Smooth muscle cell (in vitro differentiated cells): ENCODE results near the gene KIF6. TPM values are rescaled to one million over a fixed set of nuclear protein-coding genes. Genes with fewer than 3 reads are reported as not detected.
A peak's percentile ranks its signal among the peaks of the same experiment; 100 is the strongest.

Source experiments
- DNase-seq: peaks from one replicate; lab custom pipeline; 2025; ENCODE audit not compliant: unreplicated experiment; lab: John Stamatoyannopoulos, UW
- H2AFZ ChIP-seq: fragments of 200-600 bp; sonication (generic); 2 replicates; pipeline ENCODE4 v1.6.0; 2016; ENCODE audit warnings: antibody characterized with exemption, low read depth, mild to moderate bottlenecking
- H3F3A ChIP-seq: fragments of 200-600 bp; sonication (generic); 2 replicates; pipeline ENCODE4 v1.6.0; 2017; ENCODE audit warnings: antibody characterized with exemption, low read depth
- H3K27ac ChIP-seq: fragments of 200-600 bp; sonication (generic); 2 replicates; pipeline ENCODE4 v1.5.1; 2016; ENCODE audit warnings: low read depth, mild to moderate bottlenecking
- H3K27me3 ChIP-seq: fragments of 200-600 bp; sonication (generic); 2 replicates; pipeline ENCODE4 v1.6.1; 2016; ENCODE audit warnings: low read depth, mild to moderate bottlenecking
- H3K36me3 ChIP-seq: fragments of 200-600 bp; sonication (generic); 2 replicates; pipeline ENCODE4 v1.5.1; 2016; ENCODE audit warnings: low read depth
- H3K4me1 ChIP-seq: fragments of 200-600 bp; sonication (generic); 2 replicates; pipeline ENCODE4 v1.5.1; 2016; ENCODE audit warnings: low read depth
- H3K4me2 ChIP-seq: fragments of 200-600 bp; sonication (generic); 2 replicates; pipeline ENCODE4 v1.6.0; 2016; ENCODE audit warnings: mild to moderate bottlenecking
- H3K4me3 ChIP-seq: fragments of 200-600 bp; sonication (generic); 2 replicates; pipeline ENCODE4 v1.5.1; 2016; ENCODE audit warnings: mild to moderate bottlenecking
- H3K79me2 ChIP-seq: fragments of 200-600 bp; sonication (generic); 2 replicates; pipeline ENCODE4 v1.6.0; 2016; ENCODE audit warnings: low read depth, mild to moderate bottlenecking
- H3K9ac ChIP-seq: fragments of 200-600 bp; sonication (generic); 2 replicates; pipeline ENCODE4 v1.6.0; 2016; ENCODE audit warnings: low read depth
- H3K9me3 ChIP-seq: fragments of 200-600 bp; sonication (generic); replicated peaks from 2 replicates; pipeline ENCODE4 v1.5.1; 2016; ENCODE audit warnings: low read depth
- H4K20me1 ChIP-seq: fragments of 200-600 bp; sonication (generic); 2 replicates; pipeline ENCODE4 v1.6.0; 2016; ENCODE audit warnings: low read depth
- WGBS: methylation state at CpG from one replicate; pipeline ENCODE4 v1.1.7; 2016; ENCODE audit warnings: low lambda C conversion rate; 5-methylcytosine and 5-hydroxymethylcytosine counted together
- polyA plus RNA-seq: library from polyadenylated mRNA; unstranded; fragments of >200 nt; fragmentation: Nextera tagmentation; extraction: Ambion mirVana; gene quantifications from 2 replicates; pipeline ENCODE4 v1.2.1, GENCODE V29; 2016
- total RNA-seq: library from RNA; depleted of rRNA; stranded (reverse); fragments of >200 nt; gene quantifications from 2 replicates; pipeline ENCODE4 v1.2.3, GENCODE V29; 2014
- TF ChIP-seq, protein P1 (sequence below): fragments of 200-600 bp; sonication (generic); IDR thresholded peaks from 2 replicates; pipeline ENCODE4 v1.5.1; 2017; ENCODE audit warnings: borderline replicate concordance, mild to moderate bottlenecking, antibody characterized with exemption; ENCODE audit not compliant: insufficient read depth, poor library complexity, severe bottlenecking

The KIF6 gene
- total and polyA plus RNA-seq, 2 experiments from 2014 or later: 1.1 to 1.5 TPM

DNA sequence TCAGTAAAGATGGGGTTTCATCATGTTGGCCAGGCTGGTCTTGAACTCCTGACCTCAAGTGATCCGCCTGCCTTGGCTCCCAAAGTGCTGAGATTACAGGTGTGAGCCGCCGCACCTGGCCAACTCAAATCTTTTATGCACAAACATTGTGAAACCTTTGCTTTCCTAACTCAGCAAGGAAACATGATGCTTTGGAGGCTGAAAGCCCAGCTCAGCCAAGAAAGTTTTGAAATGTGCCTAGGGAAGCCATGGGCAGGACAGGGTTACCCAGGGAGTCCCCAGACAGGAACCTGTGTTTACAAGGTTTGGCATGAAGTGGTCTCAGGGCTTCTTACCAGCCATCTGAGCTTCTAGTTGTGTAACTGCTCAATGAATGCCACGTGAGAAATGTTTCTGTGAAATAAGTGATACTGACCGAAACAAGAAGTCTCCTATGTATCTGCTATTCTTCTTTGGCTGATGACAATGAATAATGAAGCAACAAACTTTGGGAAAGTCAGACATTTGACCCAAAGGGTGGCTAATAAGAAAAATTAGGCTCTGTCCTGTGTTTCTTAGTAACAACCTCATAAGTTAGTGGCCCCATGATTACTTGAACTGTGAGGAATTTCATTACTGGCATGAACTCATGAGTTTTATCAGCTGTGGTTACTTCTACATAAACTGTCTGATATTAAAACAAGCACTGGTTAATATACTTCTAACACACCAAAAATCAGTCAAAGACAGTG lies 163.5 kb downstream of the KIF6 start:
- Histone ChIP-seq H3K27ac (peak overlapping the region; percentile 41), H3K4me2 (peak overlapping the region; percentile 56), H3K79me2 (no peaks in the 10 kb centered on the region), H3K4me3 (no peak overlapping the region), H3K9me3 (no peaks in the 10 kb centered on the region), H3K9ac (no peak overlapping the region), H3K27me3 (no peaks in the 10 kb centered on the region), H3K36me3 (no peaks in the 10 kb centered on the region), H4K20me1 (no peaks in the 10 kb centered on the region), H2AFZ (no peak overlapping the region), H3F3A (peaks cover 7% of the 10 kb centered on the region), H3K4me1 (no peaks in the 10 kb centered on the region)
- DNase-seq: no peak
- TF ChIP-seq, protein P1, sequence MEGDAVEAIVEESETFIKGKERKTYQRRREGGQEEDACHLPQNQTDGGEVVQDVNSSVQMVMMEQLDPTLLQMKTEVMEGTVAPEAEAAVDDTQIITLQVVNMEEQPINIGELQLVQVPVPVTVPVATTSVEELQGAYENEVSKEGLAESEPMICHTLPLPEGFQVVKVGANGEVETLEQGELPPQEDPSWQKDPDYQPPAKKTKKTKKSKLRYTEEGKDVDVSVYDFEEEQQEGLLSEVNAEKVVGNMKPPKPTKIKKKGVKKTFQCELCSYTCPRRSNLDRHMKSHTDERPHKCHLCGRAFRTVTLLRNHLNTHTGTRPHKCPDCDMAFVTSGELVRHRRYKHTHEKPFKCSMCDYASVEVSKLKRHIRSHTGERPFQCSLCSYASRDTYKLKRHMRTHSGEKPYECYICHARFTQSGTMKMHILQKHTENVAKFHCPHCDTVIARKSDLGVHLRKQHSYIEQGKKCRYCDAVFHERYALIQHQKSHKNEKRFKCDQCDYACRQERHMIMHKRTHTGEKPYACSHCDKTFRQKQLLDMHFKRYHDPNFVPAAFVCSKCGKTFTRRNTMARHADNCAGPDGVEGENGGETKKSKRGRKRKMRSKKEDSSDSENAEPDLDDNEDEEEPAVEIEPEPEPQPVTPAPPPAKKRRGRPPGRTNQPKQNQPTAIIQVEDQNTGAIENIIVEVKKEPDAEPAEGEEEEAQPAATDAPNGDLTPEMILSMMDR: no peak
- 78% methylated on average over 5 of the region's 5 CpGs for WGBS

DNA sequence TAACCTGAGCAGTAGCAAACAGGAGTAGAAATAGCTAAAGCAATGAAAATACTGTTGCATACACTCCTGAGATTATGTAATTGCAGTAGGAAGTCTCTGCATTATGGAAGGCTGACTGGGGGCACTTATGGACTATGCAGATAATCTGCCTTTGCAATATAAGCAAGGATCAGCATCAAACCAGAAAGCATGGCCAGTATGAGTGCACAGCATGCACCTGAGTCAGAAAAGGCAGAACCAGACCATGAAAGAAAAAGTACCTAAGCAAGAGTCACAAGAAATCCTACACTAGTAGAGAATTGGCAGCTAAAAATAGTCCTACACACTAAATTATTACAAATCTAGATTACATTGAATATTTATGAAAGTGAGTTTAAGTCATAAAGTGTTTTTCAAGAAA lies 164.3 kb downstream of the KIF6 start:
- H3K9me3 ChIP-seq: no peaks in the 10 kb centered on the region
- peaks cover 7% of the 10 kb centered on the region for H3F3A ChIP-seq
- DNase-seq: no peak
- no peak overlapping the region for H3K27ac ChIP-seq
- no peak overlapping the region for H2AFZ ChIP-seq
- H3K4me2 ChIP-seq: no peak overlapping the region
- H3K79me2 ChIP-seq: no peaks in the 10 kb centered on the region
- H3K4me1 ChIP-seq: no peaks in the 10 kb centered on the region
- TF ChIP-seq, protein P1: no peak
- H3K4me3 ChIP-seq: no peak overlapping the region
- no peak overlapping the region for H3K9ac ChIP-seq
- H4K20me1 ChIP-seq: no peaks in the 10 kb centered on the region
- no peaks in the 10 kb centered on the region for H3K36me3 ChIP-seq
- H3K27me3 ChIP-seq: no peaks in the 10 kb centered on the region

DNA sequence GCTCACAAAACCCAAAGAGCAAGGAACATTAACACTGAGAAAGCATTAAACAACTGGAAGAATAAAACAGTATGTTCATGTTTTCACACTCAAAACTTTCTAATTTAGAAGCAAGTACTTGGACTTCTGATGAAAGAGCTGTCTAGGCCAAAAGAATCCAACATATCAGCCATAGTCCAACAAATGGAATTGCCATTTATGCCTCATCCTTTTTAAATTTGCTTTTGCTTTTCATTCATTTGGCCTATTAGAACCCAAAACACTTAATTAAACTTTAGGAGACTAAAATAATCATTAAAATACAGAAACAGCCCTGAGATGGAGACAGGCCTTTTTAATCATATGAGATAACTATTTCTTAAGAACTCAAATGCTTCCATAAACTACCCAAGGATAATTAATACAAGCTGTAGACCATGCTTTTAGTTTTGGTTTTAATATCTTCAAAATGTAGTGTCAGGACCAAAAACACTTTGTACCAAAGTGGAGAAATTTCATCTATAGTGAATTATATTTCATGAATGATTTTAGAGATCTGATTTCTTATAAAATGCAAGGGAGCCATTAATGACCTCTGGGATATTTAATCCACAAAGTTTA lies 166.5 kb downstream of the KIF6 start:
- Histone ChIP-seq H3K27ac (no peak overlapping the region), H4K20me1 (no peaks in the 10 kb centered on the region), H3K79me2 (no peaks in the 10 kb centered on the region), H3K4me3 (no peak overlapping the region), H3K36me3 (no peaks in the 10 kb centered on the region), H3K9ac (no peak overlapping the region), H3K27me3 (no peaks in the 10 kb centered on the region), H2AFZ (no peak overlapping the region), H3K4me2 (no peak overlapping the region), H3K9me3 (no peaks in the 10 kb centered on the region), H3F3A (no peaks in the 10 kb centered on the region), H3K4me1 (no peaks in the 10 kb centered on the region)
- no peak for DNase-seq
- TF ChIP-seq, protein P1: no peak

DNA sequence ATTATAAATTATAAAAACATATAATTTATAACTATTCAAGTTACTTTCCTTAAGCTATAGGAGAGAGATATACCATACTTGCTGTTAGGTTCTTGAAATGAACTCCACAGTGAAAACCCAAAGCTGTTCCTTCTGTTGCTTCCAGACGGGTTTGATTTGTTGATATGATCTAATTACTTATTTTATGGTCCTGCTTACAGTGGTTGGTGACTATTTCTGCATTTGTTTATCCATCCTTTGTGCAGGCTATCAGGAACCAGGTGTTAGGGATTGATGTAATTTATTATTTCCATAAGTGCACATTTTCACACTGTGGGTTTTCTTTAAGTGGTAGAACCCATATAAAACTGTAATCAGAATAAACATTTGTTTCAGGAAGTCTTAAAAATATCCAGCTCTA lies 167.1 kb downstream of the KIF6 start:
- H3F3A ChIP-seq: no peaks in the 10 kb centered on the region
- H3K9me3 ChIP-seq: no peaks in the 10 kb centered on the region
- TF ChIP-seq, protein P1: no peak
- H3K4me3 ChIP-seq: no peak overlapping the region
- no peak for DNase-seq
- H3K79me2 ChIP-seq: no peaks in the 10 kb centered on the region
- H3K4me2 ChIP-seq: no peak overlapping the region
- H3K36me3 ChIP-seq: no peaks in the 10 kb centered on the region
- no peaks in the 10 kb centered on the region for H3K27me3 ChIP-seq
- H3K27ac ChIP-seq: no peak overlapping the region
- H3K4me1 ChIP-seq: no peaks in the 10 kb centered on the region
- no peak overlapping the region for H3K9ac ChIP-seq
- WGBS: 80% methylated on average over 1 of the region's 1 CpG
- H2AFZ ChIP-seq: no peak overlapping the region
- H4K20me1 ChIP-seq: no peaks in the 10 kb centered on the region
